Measurements from ENCODE around the gene OBSL1. TPM values are rescaled to one million over a fixed set of nuclear protein-coding genes. Genes with fewer than 3 reads are reported as not detected.

The OBSL1 gene
- total and polyA plus RNA-seq, 2 experiments from 2014 or later, result 13.8 to 68.7 TPM

- Histone ChIP-seq H3K9me3 (ENCODE audit: low read depth) (no peaks in the 10 kb centered on the region), H3K36me3 (ENCODE audit: low read depth) (no peaks in the 10 kb centered on the region), H3F3A (ENCODE audit: insufficient read depth) (0 out of 2 replicates have a peak, but pooled peaks cover 5% of the 10 kb centered on the region), H4K20me1 (ENCODE audit: insufficient read depth) (no peaks in the 10 kb centered on the region), H3K4me3 (no peak overlapping the region), H3K27ac (no peak overlapping the region), H3K9me2 (ENCODE audit: insufficient read depth) (no peaks in the 10 kb centered on the region), H2AFZ (no peak overlapping the region), H3K79me2 (ENCODE audit: insufficient read depth) (no peaks in the 10 kb centered on the region), H3K4me1 (ENCODE audit: insufficient read depth) (peaks cover 11% of the 10 kb centered on the region; the same call in 1 of the 2 replicates), H3K4me2 (ENCODE audit: unreplicated experiment) (no peak overlapping the region), H3K27me3 (replicated peaks; ENCODE audit: insufficient read depth) (no peaks in the 10 kb centered on the region), H3K9ac (no peak overlapping the region)
- DNase-seq, result peak; percentile 40
- 71 to 72% methylated on average over 19 to 20 of the region's 20 CpGs for WGBS, 2 experiments (ENCODE audit: low coverage in 1 of 2, low lambda C conversion rate in 2 of 2, missing lambda C conversion rate in 2 of 2)
- TF ChIP-seq EZH2phosphoT487 (IDR thresholded peaks at IDR 0.05; ENCODE audit: insufficient read depth, low read depth), result no peak
- TF ChIP-seq EZH2 (IDR thresholded peaks at IDR 0.05; ENCODE audit: insufficient read depth, poor library complexity, severe bottlenecking), result no peak
- in situ Hi-C loops (cut with MboI), result no loop called here
Measured at GRCh38 chr2:219559156-219559915, 12.0 kb downstream of the OBSL1 start.

DNA sequence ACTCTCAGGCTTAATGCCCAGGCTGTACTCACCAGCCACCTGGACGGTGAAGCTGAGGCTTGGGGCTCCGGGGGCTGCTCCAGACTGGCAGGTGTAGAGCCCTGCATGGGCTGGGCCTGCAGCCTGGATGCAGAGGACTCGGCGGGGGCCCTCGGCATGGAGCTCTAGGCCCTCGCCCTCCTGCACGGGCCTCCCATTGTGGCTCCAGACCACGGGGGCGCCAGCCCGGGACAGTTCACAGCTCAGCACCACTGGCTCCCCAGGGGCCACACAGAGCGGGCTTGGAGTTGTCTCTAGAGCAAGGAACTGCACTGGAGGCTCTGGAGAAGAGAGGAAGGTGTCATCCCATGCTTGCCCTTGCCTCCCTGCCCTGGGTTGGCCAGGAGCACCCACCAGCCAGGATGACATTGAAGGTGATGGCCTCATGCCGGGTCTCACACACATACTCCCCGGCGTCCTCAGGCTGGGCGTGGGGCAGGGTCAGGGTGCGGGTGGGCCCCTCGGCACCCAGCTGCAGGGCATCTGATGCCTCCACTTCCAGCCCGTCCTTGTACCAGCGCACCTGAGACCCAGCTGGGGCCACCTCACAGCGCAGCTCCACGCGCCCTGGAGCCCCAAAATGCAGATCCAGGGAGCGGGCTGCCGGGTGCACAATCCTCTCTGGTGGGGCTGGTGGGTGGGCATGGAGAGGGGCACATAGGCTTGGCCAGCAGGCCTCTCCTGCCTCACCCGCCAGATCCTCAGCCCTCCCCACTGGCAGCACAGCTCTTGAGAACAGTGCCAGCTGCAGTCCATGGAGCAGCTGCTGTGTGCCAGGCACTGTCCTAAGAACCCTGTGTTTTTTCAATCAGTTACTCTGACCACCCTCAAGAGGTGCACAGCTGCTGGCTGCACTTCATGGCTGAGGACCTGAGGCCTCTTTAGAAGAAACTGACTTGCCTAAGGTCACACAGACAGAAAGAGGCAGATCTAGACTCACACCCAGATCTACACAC, 13.3 kb downstream of the OBSL1 start:
- Histone ChIP-seq H3K4me1 (ENCODE audit: insufficient read depth) (peaks cover 13% of the 10 kb centered on the region; the same call in 1 of the 2 replicates), H3F3A (ENCODE audit: insufficient read depth) (0 out of 2 replicates have a peak, but pooled peaks cover 5% of the 10 kb centered on the region), H3K36me3 (ENCODE audit: low read depth) (no peaks in the 10 kb centered on the region), H3K9me2 (ENCODE audit: insufficient read depth) (no peaks in the 10 kb centered on the region), H3K79me2 (ENCODE audit: insufficient read depth) (no peaks in the 10 kb centered on the region), H3K4me2 (ENCODE audit: unreplicated experiment) (no peak overlapping the region), H3K9me3 (ENCODE audit: low read depth) (no peaks in the 10 kb centered on the region), H3K4me3 (no peak overlapping the region), H4K20me1 (ENCODE audit: insufficient read depth) (no peaks in the 10 kb centered on the region), H3K27ac (no peak overlapping the region), H3K9ac (no peak overlapping the region), H2AFZ (no peak overlapping the region), H3K27me3 (replicated peaks; ENCODE audit: insufficient read depth) (no peaks in the 10 kb centered on the region)
- in situ Hi-C loops (cut with MboI), result no loop called here
- TF ChIP-seq EZH2phosphoT487 (IDR thresholded peaks at IDR 0.05; ENCODE audit: insufficient read depth, low read depth) (no peak), EZH2 (IDR thresholded peaks at IDR 0.05; ENCODE audit: insufficient read depth, poor library complexity, severe bottlenecking) (no peak)
- no peak for DNase-seq
- 88 to 90% methylated on average over 23 of the region's 25 CpGs for WGBS, 2 experiments (ENCODE audit: low coverage in 1 of 2, low lambda C conversion rate in 2 of 2, missing lambda C conversion rate in 2 of 2)

DNA sequence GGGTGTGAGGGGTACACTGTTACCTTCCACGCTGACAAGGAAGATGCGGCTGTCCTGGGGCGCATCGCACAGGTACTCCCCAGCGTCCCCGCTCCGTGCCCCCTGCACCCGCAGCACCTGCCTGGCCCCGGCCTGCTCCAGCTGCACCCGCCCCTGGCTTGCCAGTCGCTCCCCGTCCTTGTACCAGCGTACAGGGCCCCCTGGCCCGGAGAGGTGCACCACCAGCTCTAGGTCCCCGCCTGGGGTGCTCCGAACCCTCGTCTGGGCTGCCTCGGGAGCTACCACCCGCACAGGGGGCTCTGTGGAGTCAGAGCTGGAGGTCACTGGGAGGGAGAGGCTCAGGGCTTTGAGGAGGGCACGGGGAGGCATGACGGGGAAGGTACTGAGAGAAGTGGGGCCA, 14.0 kb downstream of the OBSL1 start:
- TF ChIP-seq EZH2phosphoT487 (IDR thresholded peaks at IDR 0.05; ENCODE audit: insufficient read depth, low read depth) (no peak), EZH2 (IDR thresholded peaks at IDR 0.05; ENCODE audit: insufficient read depth, poor library complexity, severe bottlenecking) (no peak)
- Histone ChIP-seq H3K4me2 (ENCODE audit: unreplicated experiment) (no peak overlapping the region), H3K36me3 (ENCODE audit: low read depth) (no peaks in the 10 kb centered on the region), H3K27me3 (replicated peaks; ENCODE audit: insufficient read depth) (no peaks in the 10 kb centered on the region), H3K9me2 (ENCODE audit: insufficient read depth) (no peaks in the 10 kb centered on the region), H4K20me1 (ENCODE audit: insufficient read depth) (no peaks in the 10 kb centered on the region), H3K9me3 (ENCODE audit: low read depth) (no peaks in the 10 kb centered on the region), H3K79me2 (ENCODE audit: insufficient read depth) (no peaks in the 10 kb centered on the region), H3K4me3 (no peak overlapping the region), H3K4me1 (ENCODE audit: insufficient read depth) (peaks cover 15% of the 10 kb centered on the region; the same call in 1 of the 2 replicates), H2AFZ (no peak overlapping the region), H3K27ac (no peak overlapping the region), H3K9ac (no peak overlapping the region), H3F3A (ENCODE audit: insufficient read depth) (0 out of 2 replicates have a peak, but pooled peaks cover 5% of the 10 kb centered on the region)
- in situ Hi-C loops (cut with MboI), result no loop called here
- DNase-seq, result no peak
- 76 to 86% methylated on average over 9 to 21 of the region's 21 CpGs for WGBS, 2 experiments (ENCODE audit: low coverage in 1 of 2, low lambda C conversion rate in 2 of 2, missing lambda C conversion rate in 2 of 2)

DNA sequence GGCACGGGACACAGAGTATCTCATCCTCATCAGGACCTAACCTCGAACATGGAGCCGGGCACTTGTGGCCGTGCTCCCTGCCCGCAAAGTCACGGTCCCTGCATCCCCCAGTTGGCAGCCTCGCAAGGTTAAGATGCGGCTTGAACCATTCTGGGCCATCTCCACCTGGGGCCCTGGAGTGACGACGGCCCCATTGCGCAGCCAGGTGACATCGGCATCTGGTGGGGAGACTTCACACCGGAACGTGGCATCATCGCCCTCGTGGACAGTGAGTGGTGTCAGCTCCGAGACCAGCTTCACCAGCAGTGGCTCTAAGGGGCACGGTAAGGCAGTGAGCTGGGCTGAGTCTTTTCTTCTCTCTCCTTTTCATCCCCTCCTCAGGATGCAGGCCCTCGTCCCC, 14.9 kb downstream of the OBSL1 start:
- H3K27ac ChIP-seq, result no peak overlapping the region
- no peak overlapping the region for H3K4me2 ChIP-seq (ENCODE audit: unreplicated experiment)
- no peak for DNase-seq
- no peak overlapping the region for H2AFZ ChIP-seq
- no peak overlapping the region for H3K4me3 ChIP-seq
- H3K36me3 ChIP-seq (ENCODE audit: low read depth), result no peaks in the 10 kb centered on the region
- peaks cover 15% of the 10 kb centered on the region; the same call in 1 of the 2 replicates for H3K4me1 ChIP-seq (ENCODE audit: insufficient read depth)
- no peaks in the 10 kb centered on the region for H3K9me3 ChIP-seq (ENCODE audit: low read depth)
- 0 out of 2 replicates have a peak, but pooled peaks cover 5% of the 10 kb centered on the region for H3F3A ChIP-seq (ENCODE audit: insufficient read depth)
- no peaks in the 10 kb centered on the region for H4K20me1 ChIP-seq (ENCODE audit: insufficient read depth)
- H3K27me3 ChIP-seq (replicated peaks; ENCODE audit: insufficient read depth), result no peaks in the 10 kb centered on the region
- H3K79me2 ChIP-seq (ENCODE audit: insufficient read depth), result no peaks in the 10 kb centered on the region
- 86 to 89% methylated on average over 19 of the region's 19 CpGs for WGBS, 2 experiments (ENCODE audit: low coverage in 1 of 2, low lambda C conversion rate in 2 of 2, missing lambda C conversion rate in 2 of 2)
- no peak for TF ChIP-seq EZH2phosphoT487 (IDR thresholded peaks at IDR 0.05; ENCODE audit: insufficient read depth, low read depth)
- no peak for TF ChIP-seq EZH2 (IDR thresholded peaks at IDR 0.05; ENCODE audit: insufficient read depth, poor library complexity, severe bottlenecking)
- H3K9ac ChIP-seq, result no peak overlapping the region
- H3K9me2 ChIP-seq (ENCODE audit: insufficient read depth), result no peaks in the 10 kb centered on the region
- in situ Hi-C loops (cut with MboI), result no loop called here

Data from GM23248 (cell line).